Endothelial cell of umbilical vein (primary cell): ENCODE measurements around the gene VCPKMT. TPM values are rescaled to one million over a fixed set of nuclear protein-coding genes. Genes with fewer than 3 reads are reported as not detected.

ENCODE experiments used
- BruUV-seq: library from RNA; stranded (reverse); fragments of 400-500 nt; replicated peaks from 2 replicates; lab custom pipeline; 2021; lab: Mats Ljungman, UMichigan
- CTCF ChIA-PET: fragments of 300-600, 350-600 bp; sonication (Branson Sonifier 250); formaldehyde crosslinking; loops from one replicate; lab custom pipeline; 2021; ENCODE audit warnings: antibody characterized with exemption, inconsistent platforms; lab: Charles Lee
- POLR2A ChIA-PET: fragments of 300-600, 350-600 bp; sonication (Branson Sonifier 250); formaldehyde crosslinking; loops from one replicate; lab custom pipeline; 2021; ENCODE audit warnings: antibody characterized with exemption, inconsistent platforms; lab: Charles Lee
- DNase-seq: peaks from one replicate; pipeline ENCODE4 v3.0.0-alpha.2; 2011; ENCODE audit warnings: low read depth, low spot score
- FAIRE-seq: peaks from 2 replicates; lab custom pipeline; 2011; peaks lifted over from hg19 to GRCh38; lab: Jason Lieb, UNC
- H2AFZ ChIP-seq: 2 replicates; pipeline ENCODE4 v1.6.0; 2012; ENCODE audit warnings: low read depth, low read length, control low read depth, inconsistent platforms
- H3K27ac ChIP-seq: 2 replicates; pipeline ENCODE4 v1.5.1; 2011; ENCODE audit warnings: low read depth, mild to moderate bottlenecking, control low read depth, low read length, moderate library complexity; ENCODE audit not compliant: insufficient read depth
- H3K27me3 ChIP-seq, 2 experiments: 2 replicates each; pipeline versions ENCODE4 v1.6.0 to v1.6.1; 2011; ENCODE audit warnings: low read length in 2 of 2, mixed read lengths in 1 of 2; ENCODE audit not compliant: control insufficient read depth in 2 of 2, insufficient read depth in 2 of 2
- H3K36me3 ChIP-seq, 2 experiments: 2 replicates in 1 of 2; 3 replicates in 1 of 2; pipeline ENCODE4 v1.5.1; 2011; ENCODE audit warnings: low read length in 2 of 2, mild to moderate bottlenecking in 1 of 2, moderate library complexity in 1 of 2; ENCODE audit not compliant: control insufficient read depth in 2 of 2, insufficient read depth in 2 of 2; ENCODE audit errors: extremely low read depth in 1 of 2
- H3K4me1 ChIP-seq: 3 replicates; pipeline ENCODE4 v1.5.1; 2011; ENCODE audit warnings: mild to moderate bottlenecking, low read length; ENCODE audit not compliant: control insufficient read depth, insufficient read depth; ENCODE audit errors: extremely low read depth
- H3K4me2 ChIP-seq: 2 replicates; pipeline ENCODE4 v1.6.1; 2011; ENCODE audit warnings: low read length, control low read depth, mixed read lengths; ENCODE audit not compliant: insufficient read depth
- H3K4me3 ChIP-seq, 3 experiments: fragments of 200-600 bp in 1 of 3; sonication (generic), shearing (Covaris generic) in 1 of 3; replicated peaks in 1 of 3; 2 replicates each; pipeline ENCODE4 v1.5.1; 2011 to 2016; ENCODE audit warnings: control low read depth in 3 of 3, low read length in 3 of 3, mild to moderate bottlenecking in 2 of 3, inconsistent platforms in 1 of 3, low read depth in 1 of 3, moderate library complexity in 1 of 3; ENCODE audit not compliant: insufficient read depth in 1 of 3
- H3K79me2 ChIP-seq: 2 replicates; pipeline ENCODE4 v1.6.0; 2012; ENCODE audit warnings: low read length, inconsistent platforms; ENCODE audit not compliant: control insufficient read depth, insufficient read depth
- H3K9ac ChIP-seq: replicated peaks from 2 replicates; pipeline ENCODE3; 2011; ENCODE audit warnings: low read length, control low read depth; ENCODE audit not compliant: insufficient read depth; ENCODE audit errors: extremely low read depth
- H3K9me1 ChIP-seq: replicated peaks from 3 replicates; pipeline ENCODE4 v1.6.0; 2011; ENCODE audit warnings: mild to moderate bottlenecking, low read length; ENCODE audit not compliant: control insufficient read depth, insufficient read depth; ENCODE audit errors: extremely low read depth
- H3K9me3 ChIP-seq: replicated peaks from 2 replicates; pipeline ENCODE4 v1.5.1; 2012; ENCODE audit warnings: low read length, inconsistent platforms; ENCODE audit not compliant: control insufficient read depth, insufficient read depth
- H4K20me1 ChIP-seq: replicated peaks from 2 replicates; pipeline ENCODE3; 2011; ENCODE audit warnings: mild to moderate bottlenecking, low read length; ENCODE audit not compliant: control insufficient read depth, insufficient read depth; ENCODE audit errors: extremely low read depth
- CTCF ChIP-seq, 2 donors: IDR thresholded peaks; 1 replicate in 1 of 2; 2 replicates in 1 of 2; pipeline ENCODE4 v1.5.1; 2011; ENCODE audit warnings: low read length in 2 of 2, mild to moderate bottlenecking in 2 of 2, moderate library complexity in 2 of 2, control low read depth in 1 of 2, inconsistent platforms in 1 of 2, low read depth in 1 of 2; ENCODE audit not compliant: insufficient read depth in 1 of 2; ENCODE audit errors: extremely low read depth in 1 of 2
- EZH2 ChIP-seq: IDR thresholded peaks from 2 replicates; pipeline ENCODE4 v1.6.1; 2012; ENCODE audit warnings: borderline replicate concordance, low read depth, mild to moderate bottlenecking, moderate library complexity, low read length, inconsistent platforms; ENCODE audit not compliant: severe bottlenecking
- FOS ChIP-seq: IDR thresholded peaks from 2 replicates; pipeline ENCODE4 v1.6.1; 2011; ENCODE audit warnings: mild to moderate bottlenecking, low read length, moderate library complexity, borderline replicate concordance; ENCODE audit not compliant: insufficient read depth
- GATA2 ChIP-seq: IDR thresholded peaks from 2 replicates; pipeline ENCODE4 v1.7.0; 2011; ENCODE audit warnings: low read depth, mild to moderate bottlenecking, moderate library complexity, mixed read lengths, low read length; ENCODE audit not compliant: insufficient read length, insufficient read depth
- JUN ChIP-seq: IDR thresholded peaks from 2 replicates; pipeline ENCODE4 v1.6.1; 2011; ENCODE audit warnings: borderline replicate concordance, low read depth; ENCODE audit not compliant: insufficient read length, insufficient read depth
- MAX ChIP-seq: IDR thresholded peaks from 2 replicates; pipeline ENCODE4 v1.6.1; 2011; ENCODE audit not compliant: insufficient read depth, insufficient read length
- MYC ChIP-seq: IDR thresholded peaks from one replicate; pipeline ENCODE4 v1.6.1; 2011; ENCODE audit warnings: mild to moderate bottlenecking, low read depth, low read length
- POLR2A ChIP-seq: IDR thresholded peaks from 2 replicates; pipeline ENCODE4 v1.6.1; 2012; ENCODE audit warnings: low read depth, mild to moderate bottlenecking, control low read depth, low read length
- POLR2AphosphoS5 ChIP-seq: IDR thresholded peaks from 2 replicates; pipeline ENCODE4 v1.6.1; 2012; ENCODE audit warnings: low read depth, mild to moderate bottlenecking, control low read depth, low read length, moderate library complexity; ENCODE audit not compliant: insufficient read depth
- dilution Hi-C: fragments of 300-500 bp; cut with MboI; formaldehyde crosslinking; loops from one replicate; pipeline ENCODE4 v1.15.0; 2019; ENCODE audit warnings: low sequenced_read_pairs; ENCODE audit not compliant: extremely low pct_ligation_motif_present
- intact Hi-C: fragments of 100-400 bp; cut with micrococcal nuclease; formaldehyde crosslinking; loops from one replicate; pipeline ENCODE4 v1.10.0; 2022
- polyA plus RNA-seq, 4 experiments: library from polyadenylated mRNA; depleted of rRNA in 3 of 4; stranded (reverse) in 3 of 4; unstranded in 1 of 4; fragments of >200 nt; gene quantifications; 2 replicates each; pipeline versions ENCODE4 v1.2.1 to v1.2.3, GENCODE V29; 2011 to 2012; ENCODE audit warnings: missing spikeins in 1 of 4
- total RNA-seq: library from RNA; stranded (reverse); gene quantifications from 2 replicates; pipeline ENCODE4 v1.2.3, GENCODE V29; 2021

VCPKMT gene
- total and polyA plus RNA-seq, 2 donors (not counting 3 experiments of a cell fraction or from before 2014, with no cell fraction given), result 3.5 to 9.2 TPM

GRCh38 chr14:50093496-50093895 lies 22.9 kb downstream of the VCPKMT start:
- H3K27me3 ChIP-seq, result no peaks in the 10 kb centered on the region
- TF ChIP-seq EZH2, result no peak
- no peak for TF ChIP-seq JUN
- TF ChIP-seq GATA2, result no peak
- TF ChIP-seq POLR2AphosphoS5, result no peak
- no peak for TF ChIP-seq POLR2A
- TF ChIP-seq MAX, result no peak
- TF ChIP-seq FOS, result no peak
- TF ChIP-seq CTCF (IDR thresholded peaks at IDR 0.05; ENCODE audit: extremely low read depth in 1 of 2, insufficient read depth in 1 of 2, low read depth in 1 of 2, low read length in 2 of 2), result no peak
- no peak for TF ChIP-seq MYC
- H3K36me3 ChIP-seq, result no peaks in the 10 kb centered on the region
- no peaks in the 10 kb centered on the region for H3K9me1 ChIP-seq
- POLR2A ChIA-PET, result no interaction called here
- no peak overlapping the region for H3K27ac ChIP-seq
- no peak overlapping the region for H3K4me3 ChIP-seq
- DNase-seq (no peak), FAIRE-seq (no peak)
- no peaks in the 10 kb centered on the region for H3K4me1 ChIP-seq
- dilution Hi-C loops (no loop called here), intact Hi-C loops (loop anchor here (10.0 kb wide), 1 partner anchor 49 kb away; no protein-coding TSS in a partner anchor)
- no peaks in the 10 kb centered on the region for H3K79me2 ChIP-seq
- no peak overlapping the region for H3K9ac ChIP-seq
- H4K20me1 ChIP-seq, result no peaks in the 10 kb centered on the region
- no TSS peak for BruUV-seq
- CTCF ChIA-PET, result interaction anchor here (0.9 to 2.2 kb wide), 5 partner anchors 11 to 227 kb away, joined by 3 to 7 read pairs (median 4); no protein-coding TSS in a partner anchor
- no peak overlapping the region for H2AFZ ChIP-seq
- no peaks in the 10 kb centered on the region for H3K9me3 ChIP-seq
- H3K4me2 ChIP-seq, result no peak overlapping the region
